ENCODE results near the gene ZBTB22.
A peak's percentile ranks its signal among the peaks of the same experiment; 100 is the strongest.

Gene ZBTB22

GRCh38 chr6:33324125-33324524, 6.6 kb upstream of the ZBTB22 start:
- DNase-seq = no peak

GRCh38 chr6:33323623-33323948, 6.0 kb upstream of the ZBTB22 start:
- no peak for DNase-seq

- no peak for DNase-seq
These were observed 3.7 kb upstream of the ZBTB22 start for GRCh38 chr6:33321227-33321626.

- DNase-seq = no peak
These were observed 3.0 kb upstream of the ZBTB22 start for GRCh38 chr6:33320315-33321181.

GRCh38 chr6:33319939-33320314, 2.4 kb upstream of the ZBTB22 start:
- no peak for DNase-seq

GRCh38 chr6:33318426-33319073, 1.0 kb upstream of the ZBTB22 start:
- DNase-seq = no peak

GRCh38 chr6:33317419-33317668, 200 bp downstream of the ZBTB22 start:
- DNase-seq = no peak

GRCh38 chr6:33316603-33317418, 733 bp downstream of the ZBTB22 start:
- DNase-seq = no peak

- DNase-seq = no peak
These were observed 1.5 kb downstream of the ZBTB22 start for GRCh38 chr6:33315793-33316602.

- no peak for DNase-seq
These were observed 2.4 kb downstream of the ZBTB22 start for GRCh38 chr6:33314943-33315792.

GRCh38 chr6:33314515-33314942, 3.0 kb downstream of the ZBTB22 start:
- peak; percentile 37 for DNase-seq

GRCh38 chr6:33313709-33314514, 3.6 kb downstream of the ZBTB22 start, which contains the start of gene TAPBP:
Gene TAPBP, minus strand, starts transcription at chr6:33314078. Its CDS starts 37 bp downstream, at chr6:33314041.
- DNase-seq = peak; percentile 83

- DNase-seq = peak; percentile 54
These were observed 4.3 kb downstream of the ZBTB22 start for GRCh38 chr6:33313105-33313708.

GRCh38 chr6:33312361-33313104, 5.0 kb downstream of the ZBTB22 start:
- DNase-seq = peak; percentile 58

GRCh38 chr6:33306356-33306755, 11.2 kb downstream of the ZBTB22 start:
- no peak for DNase-seq

- no peak for DNase-seq
These were observed 12.5 kb downstream of the ZBTB22 start for GRCh38 chr6:33305052-33305451.

GRCh38 chr6:33304216-33304615, 13.3 kb downstream of the ZBTB22 start:
- DNase-seq = no peak

GRCh38 chr6:33301877-33302276, 15.7 kb downstream of the ZBTB22 start:
- no peak for DNase-seq

GRCh38 chr6:33299237-33299944, 18.2 kb downstream of the ZBTB22 start:
- peak; percentile 84 for DNase-seq
